Activated CD4-positive, alpha-beta T cell treated with anti-CD3 and anti-CD28 coated beads, Interleukin-2, amount 10 ng/mL, durations not matched to agents 7 days and 5 days (primary cell): Measurements from ENCODE around the gene TNRC6C. TPM values are rescaled to one million over a fixed set of nuclear protein-coding genes. Genes with fewer than 3 reads are reported as not detected.
"Not testable (repeated sequence)": the region's sequence is repeated elsewhere in the genome, so short reads cannot be mapped to it uniquely, and the experiment has no call there.

Experiments used
- CTCF ChIA-PET: fragments of 350-600 bp; sonication (Branson Sonifier 250); formaldehyde crosslinking; loops from one replicate; lab custom pipeline; 2021; ENCODE audit warnings: antibody characterized with exemption; lab: Charles Lee
- POLR2A ChIA-PET: fragments of 350-600 bp; sonication (Branson Sonifier 250); formaldehyde crosslinking; loops from one replicate; lab custom pipeline; 2021; ENCODE audit warnings: antibody characterized with exemption; lab: Charles Lee
- DNase-seq: peaks from one replicate; pipeline ENCODE4 v3.0.0-alpha.2; 2020
- H3K27ac Mint-ChIP-seq: one replicate; pipeline ENCODE4 v1.8.0; 2021; ENCODE audit warnings: mild to moderate bottlenecking, moderate library complexity, mixed read lengths
- H3K27me3 Mint-ChIP-seq: one replicate; pipeline ENCODE4 v1.8.0; 2021; ENCODE audit warnings: mixed read lengths
- H3K36me3 Mint-ChIP-seq: one replicate; pipeline ENCODE4 v1.8.0; 2021; ENCODE audit warnings: low read depth, mixed read lengths
- H3K4me1 Mint-ChIP-seq: one replicate; pipeline ENCODE4 v1.8.0; 2021; ENCODE audit warnings: mixed read lengths
- H3K4me3 Mint-ChIP-seq: one replicate; pipeline ENCODE4 v1.8.0; 2021; ENCODE audit warnings: mild to moderate bottlenecking, moderate library complexity, mixed read lengths
- H3K9me3 Mint-ChIP-seq: one replicate; pipeline ENCODE4 v1.8.0; 2021; ENCODE audit warnings: mixed read lengths
- total RNA-seq, 2 experiments: library from RNA; stranded (reverse); gene quantifications; one replicate each; pipeline ENCODE4 v1.2.3, GENCODE V29; 2021

TNRC6C gene
- total RNA-seq, 2 experiments from 2014 or later, result 40.2 to 41.8 TPM

DNA sequence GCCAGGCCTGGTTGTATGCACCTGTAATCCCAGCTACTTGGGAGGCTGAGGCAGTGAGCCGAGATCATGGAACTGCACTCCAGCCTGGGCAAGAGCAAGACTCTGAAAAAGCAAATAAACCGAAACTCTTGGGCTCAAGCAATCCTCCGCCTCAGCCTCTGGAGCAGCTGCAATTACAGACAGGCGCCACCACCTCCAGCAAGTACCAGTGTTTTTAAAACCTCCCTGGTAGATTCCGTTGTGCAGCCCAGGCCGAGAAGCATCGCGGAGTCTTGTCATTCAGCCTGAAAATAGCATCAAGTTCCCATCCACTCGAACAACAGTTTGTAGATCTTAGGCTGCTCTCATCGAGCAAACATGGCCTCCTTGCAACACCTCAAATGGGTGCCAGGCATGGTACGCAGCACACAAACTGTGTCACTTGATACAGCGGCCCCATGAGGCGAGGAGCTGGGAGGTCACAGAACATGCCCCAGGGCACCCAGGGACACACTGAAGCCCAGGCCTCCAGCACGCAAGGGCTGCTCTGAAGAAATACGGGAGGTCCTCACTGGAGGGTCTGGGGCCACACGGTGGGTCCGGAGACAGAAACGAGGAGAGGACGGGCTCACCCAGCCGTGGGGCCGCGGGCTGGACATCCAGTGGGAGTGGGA lies 152.0 kb downstream of the TNRC6C start:
- H3K4me1 Mint-ChIP-seq, result peaks cover 34% of the 10 kb centered on the region
- no peak overlapping the region for H3K4me3 Mint-ChIP-seq
- no peaks in the 10 kb centered on the region for H3K27me3 Mint-ChIP-seq
- DNase-seq, result no peak
- POLR2A ChIA-PET, result interaction anchor here (0.6 kb wide), 1 partner anchor 278 kb away, joined by 7 read pairs; no protein-coding TSS in a partner anchor
- no peak overlapping the region for H3K27ac Mint-ChIP-seq
- CTCF ChIA-PET, result interaction anchor here (2.4 to 8.6 kb wide), 2 partner anchors 25 to 66 kb away, joined by 13 to 89 read pairs; partner anchors contain the start of genes TMC6 and TMC8
- H3K36me3 Mint-ChIP-seq, result peaks cover 46% of the 10 kb centered on the region
- no peaks in the 10 kb centered on the region for H3K9me3 Mint-ChIP-seq

DNA sequence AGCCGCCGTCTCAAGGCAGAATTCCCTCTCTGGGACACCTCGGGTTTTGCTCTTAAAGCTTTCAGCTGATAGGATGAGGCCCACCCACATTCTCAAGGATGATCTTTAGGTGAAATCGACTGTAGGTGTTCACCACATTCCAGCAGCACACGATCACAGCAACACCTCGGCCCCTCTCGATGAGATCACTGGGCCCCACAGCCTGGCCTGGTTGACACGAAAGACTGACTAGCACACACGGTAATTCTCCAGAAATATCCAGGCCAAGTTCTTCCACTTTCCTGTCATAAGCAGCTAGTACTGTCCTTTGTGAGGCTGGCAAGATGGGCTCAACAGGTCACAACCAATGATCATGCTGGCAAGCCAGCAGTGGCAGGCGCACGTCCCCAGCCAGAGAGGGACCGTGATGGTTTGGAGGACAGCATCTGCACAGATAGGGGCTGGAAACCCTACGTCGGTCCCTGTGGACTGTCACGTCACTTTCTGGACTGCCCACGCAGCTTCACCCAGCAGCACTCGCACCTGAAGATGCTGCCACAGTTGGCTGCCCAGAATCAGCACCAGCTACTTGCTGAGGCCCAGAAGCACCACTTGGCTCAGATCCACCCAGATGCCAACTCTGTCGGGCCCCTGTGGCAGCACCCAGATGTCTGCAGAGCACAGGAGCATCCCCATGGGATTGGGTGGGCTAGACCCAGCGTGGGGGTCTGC lies 152.7 kb downstream of the TNRC6C start:
- no peak overlapping the region for H3K27ac Mint-ChIP-seq
- H3K27me3 Mint-ChIP-seq, result no peaks in the 10 kb centered on the region
- peaks cover 34% of the 10 kb centered on the region for H3K4me1 Mint-ChIP-seq
- ChIA-PET POLR2A (interaction anchor here (0.6 kb wide), 2 partner anchors 74 to 277 kb away, joined by 3 to 7 read pairs; no protein-coding TSS in a partner anchor), CTCF (interaction anchor here (2.4 to 8.6 kb wide), 2 partner anchors 24 to 66 kb away, joined by 13 to 89 read pairs; partner anchors contain the start of genes TMC6 and TMC8)
- peaks cover 49% of the 10 kb centered on the region for H3K36me3 Mint-ChIP-seq
- no peak for DNase-seq
- no peak overlapping the region for H3K4me3 Mint-ChIP-seq
- H3K9me3 Mint-ChIP-seq, result no peaks in the 10 kb centered on the region

DNA sequence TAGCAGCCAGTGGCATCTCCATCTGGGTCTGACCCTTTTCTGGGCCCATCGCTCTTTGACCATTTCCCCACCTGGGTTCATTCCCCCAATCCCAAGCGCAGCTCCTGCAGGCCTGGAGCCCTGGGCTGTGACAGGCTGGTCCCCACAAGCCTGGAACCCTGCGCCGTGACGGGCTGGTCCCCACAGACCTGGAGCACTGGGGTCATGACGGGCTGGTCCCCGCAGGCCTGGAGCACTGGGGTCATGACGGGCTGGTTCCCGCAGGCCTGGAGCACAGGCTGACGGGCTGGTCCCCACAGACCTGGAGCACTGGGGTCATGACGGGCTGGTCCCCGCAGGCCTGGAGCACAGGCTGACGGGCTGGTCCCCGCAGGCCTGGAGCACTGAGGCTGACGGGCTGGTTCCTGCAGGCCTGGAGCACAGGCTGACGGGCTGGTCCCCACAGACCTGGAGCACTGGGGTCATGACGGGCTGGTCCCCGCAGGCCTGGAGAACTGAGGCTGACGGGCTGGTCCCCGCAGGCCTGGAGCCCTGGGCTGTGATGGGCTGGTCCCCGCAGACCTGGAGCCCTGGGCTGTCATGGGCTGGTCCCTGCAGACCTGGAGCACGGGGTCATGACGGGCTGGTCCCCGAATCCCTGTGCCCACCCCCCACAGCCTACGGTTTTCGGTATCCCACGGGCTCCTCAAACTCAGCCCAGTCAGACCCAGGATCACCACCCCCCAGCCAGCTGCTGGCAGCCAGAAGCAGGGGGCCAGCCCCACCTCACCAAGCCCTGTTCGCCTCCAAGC lies 153.4 kb downstream of the TNRC6C start:
- Mint-ChIP-seq H3K27me3 (no peaks in the 10 kb centered on the region), H3K4me3 (no peak overlapping the region), H3K36me3 (peaks cover 54% of the 10 kb centered on the region), H3K4me1 (peaks cover 36% of the 10 kb centered on the region), H3K27ac (no peak overlapping the region), H3K9me3 (no peaks in the 10 kb centered on the region)
- ChIA-PET POLR2A (interaction anchor here (0.6 kb wide), 1 partner anchor 73 kb away, joined by 3 read pairs; no protein-coding TSS in a partner anchor), CTCF (interaction anchor here (1.2 to 8.6 kb wide), 5 partner anchors 23 to 139 kb away, joined by 3 to 89 read pairs (median 9); partner anchors contain the start of genes TMC6 and TMC8)
- DNase-seq, result no peak

DNA sequence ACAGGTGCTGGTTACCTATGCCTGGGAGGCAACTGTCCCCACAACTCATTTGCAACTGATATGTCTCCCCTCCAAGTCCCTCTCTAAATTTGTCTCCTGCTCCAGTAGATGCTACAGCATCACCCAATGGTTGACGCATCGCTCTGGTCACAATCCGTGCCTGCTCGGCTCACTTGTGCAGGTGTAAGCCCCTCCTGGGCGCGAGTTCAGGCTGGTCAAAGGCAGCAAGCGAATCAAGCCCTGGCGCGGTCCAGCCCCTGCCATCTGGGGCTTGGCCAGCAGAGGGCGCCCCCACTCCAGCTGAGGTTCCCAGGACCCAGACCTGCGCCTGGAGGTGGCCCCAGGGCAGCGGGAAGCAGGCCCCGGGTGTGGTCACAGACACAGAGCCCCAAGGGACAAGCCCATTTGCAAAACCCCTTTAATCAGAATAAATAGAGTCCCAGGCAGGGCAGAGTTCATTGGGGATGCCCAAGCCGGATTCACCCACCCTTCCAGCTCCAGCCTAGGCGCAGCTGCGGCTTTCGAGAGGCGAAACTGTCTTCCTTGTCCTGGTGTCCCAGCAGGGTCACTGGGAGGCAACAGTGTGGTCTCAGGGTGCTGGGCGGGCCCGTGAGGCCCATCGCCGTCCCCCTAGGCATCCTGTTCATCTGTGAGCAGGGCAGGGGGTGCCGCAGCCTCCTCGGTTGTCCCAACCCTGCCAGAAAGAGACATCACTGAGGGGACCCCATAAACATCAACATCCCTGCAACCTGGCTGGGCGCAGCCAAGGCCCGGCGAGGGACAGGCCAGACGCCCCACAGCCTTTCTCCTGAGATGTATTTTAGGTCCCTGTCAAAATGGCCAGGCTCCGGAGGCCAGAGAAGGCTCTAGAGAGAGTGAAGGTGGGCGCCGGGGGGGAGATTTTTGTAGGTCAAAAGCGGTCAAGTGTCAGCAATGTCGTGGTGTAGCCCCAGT lies 154.3 kb downstream of the TNRC6C start:
- Mint-ChIP-seq H3K4me1 (peaks cover 43% of the 10 kb centered on the region), H3K9me3 (no peaks in the 10 kb centered on the region), H3K27ac (peak overlapping the region; percentile 83), H3K4me3 (no peak overlapping the region), H3K36me3 (peaks cover 57% of the 10 kb centered on the region), H3K27me3 (no peaks in the 10 kb centered on the region)
- POLR2A ChIA-PET, result interaction anchor here (0.8 kb wide), 1 partner anchor 29 kb away, joined by 3 read pairs; no protein-coding TSS in a partner anchor
- peak; percentile 77 for DNase-seq
- CTCF ChIA-PET, result interaction anchor here (0.6 to 8.6 kb wide), 12 partner anchors 8 to 1266 kb away, joined by 3 to 89 read pairs (median 4); partner anchors contain the start of genes TMC6 and TMC8

DNA sequence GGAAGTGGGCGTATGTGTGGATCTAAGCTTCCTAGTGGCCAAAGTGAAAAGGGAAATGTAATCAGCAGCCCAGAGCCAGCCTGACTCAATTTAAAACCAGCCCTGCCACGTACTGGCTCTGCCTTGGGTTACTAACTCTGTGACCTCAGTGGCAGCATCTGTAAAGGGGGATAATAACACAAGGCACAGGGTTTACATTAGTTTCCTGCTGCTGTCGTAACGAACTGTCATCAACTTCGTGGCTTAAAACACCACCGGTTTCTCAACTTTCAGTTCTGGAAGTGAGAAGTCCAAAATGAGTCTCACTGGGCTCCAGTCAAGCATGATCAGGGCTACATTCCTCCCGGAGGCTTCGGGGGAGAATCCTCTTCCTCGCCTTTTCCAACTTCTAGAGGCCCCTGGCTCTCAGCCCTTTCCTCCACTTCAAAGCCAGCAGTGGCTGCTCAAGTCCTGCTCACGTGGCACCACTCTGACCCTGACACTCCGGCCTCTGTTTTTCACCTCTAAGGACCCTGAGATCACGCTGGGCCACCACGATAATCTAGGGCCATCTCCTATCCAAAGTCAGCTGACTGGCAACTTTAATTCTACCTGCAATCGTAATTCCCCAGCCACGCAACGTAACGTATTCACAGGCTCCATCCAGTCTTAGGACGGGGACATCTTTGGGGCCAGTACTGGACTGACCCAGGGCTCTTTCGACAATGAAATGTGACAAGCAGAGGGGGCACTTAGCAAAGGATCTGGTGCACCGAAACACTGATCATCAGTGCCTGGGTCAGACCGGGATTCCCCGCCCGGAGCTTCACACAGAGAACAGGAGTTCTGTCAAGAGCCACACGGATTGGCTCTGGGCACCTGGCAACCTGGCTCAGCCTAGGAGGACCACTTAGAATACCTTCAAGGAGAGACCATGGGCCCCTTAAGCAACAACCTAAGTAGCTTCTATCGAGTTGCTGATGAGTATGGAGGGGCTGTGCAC lies 155.6 kb downstream of the TNRC6C start:
- Mint-ChIP-seq H3K4me1 (peaks cover 46% of the 10 kb centered on the region), H3K4me3 (no peak overlapping the region), H3K9me3 (no peaks in the 10 kb centered on the region), H3K27me3 (no peaks in the 10 kb centered on the region), H3K36me3 (peaks cover 62% of the 10 kb centered on the region), H3K27ac (peak overlapping the region; percentile 63)
- ChIA-PET CTCF (interaction anchor here (0.6 to 8.6 kb wide), 7 partner anchors 12 to 137 kb away, joined by 3 to 89 read pairs (median 7); partner anchors contain the start of genes TMC6 and TMC8), POLR2A (interaction anchor here (0.8 to 1.1 kb wide), 2 partner anchors 16 to 28 kb away, joined by 3 to 7 read pairs; partner anchors contain the start of gene TMC8)
- DNase-seq, result peak; percentile 34

DNA sequence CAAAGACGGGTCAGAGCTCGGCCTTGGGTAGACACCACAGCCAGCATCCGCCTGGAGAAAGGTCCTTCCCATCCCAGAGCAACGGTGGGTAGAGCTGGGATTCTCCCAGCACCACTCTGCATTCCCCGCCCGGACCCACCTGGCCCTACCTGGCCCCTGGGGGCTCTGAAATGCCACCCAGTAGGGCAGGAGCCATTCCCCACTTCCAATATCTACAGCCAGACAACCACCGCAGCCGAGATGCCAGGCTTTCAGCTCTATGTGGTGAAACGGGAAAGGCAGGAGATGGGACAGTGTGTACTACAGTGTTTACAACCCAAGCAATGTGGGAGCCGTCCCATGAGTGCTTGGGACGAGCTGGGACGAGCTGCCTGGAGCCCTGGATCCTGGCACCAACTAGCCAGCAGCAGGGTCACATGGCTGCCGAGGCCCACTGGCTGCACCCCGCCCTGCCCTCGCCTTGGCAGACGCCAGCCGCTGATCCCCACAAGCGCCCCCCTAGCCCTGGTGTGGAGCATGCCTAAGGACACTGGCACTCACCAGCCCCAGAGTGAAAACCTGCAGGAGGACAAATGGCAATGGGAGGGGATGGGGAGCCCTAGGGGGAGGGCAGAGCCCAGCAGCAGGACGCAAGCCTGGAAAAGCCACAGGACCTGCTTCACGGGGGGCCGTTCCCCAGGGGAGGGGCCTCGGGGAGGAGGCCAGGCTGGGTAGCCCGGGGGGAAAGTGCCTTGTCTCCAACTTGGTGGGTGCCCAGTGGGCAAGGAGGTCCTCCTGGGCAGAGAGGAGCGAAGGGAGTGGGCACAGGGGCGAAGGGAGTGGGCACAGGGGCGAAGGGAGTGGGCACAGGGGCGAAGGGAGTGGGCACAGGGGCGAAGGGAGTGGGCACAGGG lies 156.6 kb downstream of the TNRC6C start:
- POLR2A ChIA-PET, result interaction anchor here (1.1 to 1.3 kb wide), 2 partner anchors 10 to 15 kb away, joined by 3 to 7 read pairs; partner anchors contain the start of gene TMC8
- CTCF ChIA-PET, result interaction anchor here (0.6 to 8.6 kb wide), 6 partner anchors 11 to 102 kb away, joined by 3 to 89 read pairs (median 6); partner anchors contain the start of genes TMC6 and TMC8
- Mint-ChIP-seq H3K36me3 (peaks cover 60% of the 10 kb centered on the region), H3K27me3 (no peaks in the 10 kb centered on the region), H3K27ac (peak overlapping the region; percentile 17), H3K9me3 (no peaks in the 10 kb centered on the region), H3K4me1 (peaks cover 48% of the 10 kb centered on the region), H3K4me3 (no peak overlapping the region)
- DNase-seq, result no peak

DNA sequence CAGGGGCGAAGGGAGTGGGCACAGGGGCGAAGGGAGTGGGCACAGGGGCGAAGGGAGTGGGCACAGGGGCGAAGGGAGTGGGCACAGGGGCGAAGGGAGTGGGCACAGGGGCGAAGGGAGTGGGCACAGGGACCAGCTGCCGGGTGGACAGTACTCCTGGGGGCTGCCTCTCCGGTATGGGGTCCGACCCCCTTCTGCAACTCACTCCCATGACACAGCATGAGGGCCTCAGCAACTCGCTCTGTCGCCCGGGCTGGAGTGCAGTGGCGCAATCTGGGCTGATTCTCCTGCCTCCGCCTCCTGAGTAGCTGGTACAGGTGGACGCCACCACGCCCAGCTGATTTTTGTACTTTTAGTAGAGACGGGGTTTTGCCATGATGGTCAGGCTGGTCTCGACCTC lies 157.3 kb downstream of the TNRC6C start:
- not testable (repeated sequence) for H3K9me3 Mint-ChIP-seq, H3K27ac Mint-ChIP-seq, DNase-seq, H3K4me3 Mint-ChIP-seq, H3K27me3 Mint-ChIP-seq
- Mint-ChIP-seq H3K4me1 (peaks cover 51% of the 10 kb centered on the region), H3K36me3 (peaks cover 59% of the 10 kb centered on the region)
- ChIA-PET CTCF (interaction anchor here (0.6 to 1.5 kb wide), 5 partner anchors 12 to 272 kb away, joined by 3 to 5 read pairs (median 3); partner anchors contain the start of gene TMC8), POLR2A (interaction anchor here (0.8 to 1.3 kb wide), 2 partner anchors 9 to 68 kb away, joined by 3 read pairs; no protein-coding TSS in a partner anchor)

DNA sequence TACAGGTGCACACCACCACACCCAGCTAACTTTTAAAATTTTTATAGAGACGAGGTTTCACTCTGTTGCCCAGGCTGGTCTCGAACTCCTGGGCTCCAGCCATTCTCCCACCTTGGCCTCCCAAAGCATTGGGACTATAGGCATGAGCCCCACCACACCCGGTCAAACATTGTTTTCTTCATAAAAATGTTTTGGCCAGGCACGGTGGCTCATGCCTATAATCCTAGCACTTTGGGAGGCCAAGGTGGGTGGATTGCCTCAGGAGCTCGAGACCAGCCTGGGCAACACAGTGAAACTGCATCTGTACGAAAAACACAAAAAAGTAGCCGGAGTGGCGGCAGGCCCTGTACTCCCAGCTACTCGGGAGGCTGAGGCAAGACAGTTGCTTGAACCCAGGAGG lies 157.9 kb downstream of the TNRC6C start:
- H3K4me1 Mint-ChIP-seq, result peaks cover 56% of the 10 kb centered on the region
- H3K36me3 Mint-ChIP-seq, result peaks cover 60% of the 10 kb centered on the region
- DNase-seq, result no peak
- no peak overlapping the region for H3K27ac Mint-ChIP-seq
- ChIA-PET CTCF (interaction anchor here (0.6 to 1.5 kb wide), 5 partner anchors 11 to 272 kb away, joined by 3 to 5 read pairs (median 3); partner anchors contain the start of gene TMC8), POLR2A (interaction anchor here (0.6 to 1.3 kb wide), 3 partner anchors 9 to 68 kb away, joined by 3 to 7 read pairs (median 3); no protein-coding TSS in a partner anchor)
- H3K27me3 Mint-ChIP-seq, result no peaks in the 10 kb centered on the region
- H3K4me3 Mint-ChIP-seq, result no peak overlapping the region
- H3K9me3 Mint-ChIP-seq, result no peaks in the 10 kb centered on the region
